Gastrocnemius medialis (tissue), 4 donors: Measurements from ENCODE around the gene ARHGEF11.
"Not testable (repeated sequence)": the region's sequence is repeated elsewhere in the genome, so short reads cannot be mapped to it uniquely, and the experiment has no call there.

Source experiments
- CTCF ChIP-seq, 5 experiments: fragments of 450-650 bp in 3 of 5; fragments of 200-600 bp in 2 of 5; sonication (generic) in 2 of 5; IDR thresholded peaks in 4 of 5; conservative IDR thresholded peaks in 1 of 5; 1 replicate in 4 of 5; 2 replicates in 1 of 5; pipeline ENCODE4 v1.5.1; 2016 to 2019; ENCODE audit warnings: antibody characterized with exemption in 5 of 5, mild to moderate bottlenecking in 3 of 5, moderate library complexity in 3 of 5
- POLR2A ChIP-seq, 2 donors: fragments of 450-650 bp; IDR thresholded peaks; one replicate each; pipeline ENCODE4 v1.6.1; 2017; ENCODE audit warnings: antibody characterized with exemption in 2 of 2, mild to moderate bottlenecking in 2 of 2, moderate library complexity in 2 of 2

GRCh38 chr1:156926695-156927094 lies 118.8 kb downstream of the ARHGEF11 start:
- not testable (repeated sequence) for TF ChIP-seq CTCF (IDR thresholded peaks at IDR 0.05 in 4 of 5, conservative IDR thresholded peaks at IDR 0.05 in 1 of 5); POLR2A (IDR thresholded peaks at IDR 0.05)
